ENCODE data around the gene SYNPO2. TPM values are rescaled to one million over a fixed set of nuclear protein-coding genes. Genes with fewer than 3 reads are reported as not detected.
"Not testable (repeated sequence)": the region's sequence is repeated elsewhere in the genome, so short reads cannot be mapped to it uniquely, and the experiment has no call there.

Gene SYNPO2
- total and polyA plus RNA-seq, 10 of the 15 experiments (the other 5 are each of a cell fraction or from before 2014, with no cell fraction given) = 0.04 to 0.34 (median 0.28) TPM

DNA sequence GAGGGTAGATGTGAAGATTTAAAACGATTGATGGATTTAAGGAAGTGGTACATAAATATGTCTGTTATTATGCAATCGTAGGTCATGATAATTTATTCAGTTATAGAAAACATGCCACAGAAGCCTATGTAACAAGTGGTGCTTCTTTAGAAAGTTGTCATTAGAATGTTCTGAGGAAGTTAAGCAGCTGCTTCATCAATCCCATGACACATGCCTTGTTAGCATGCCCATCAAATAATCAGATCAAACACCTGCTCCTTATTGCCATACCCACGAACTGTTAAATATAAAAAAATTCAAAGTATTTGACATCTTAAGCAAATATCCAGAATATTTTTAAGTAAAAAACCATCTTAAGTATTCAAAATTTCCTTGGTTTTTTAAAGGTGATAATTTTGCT is 170.6 kb downstream of the SYNPO2 start:
- ATAC-seq (no peak), FAIRE-seq (no peak), DNase-seq (ENCODE audit: low read depth, low spot score) (no peak)
- H3K36me3 ChIP-seq (ENCODE audit: control insufficient read depth in 2 of 2, insufficient read depth in 2 of 2, low read length in 1 of 2) = no peaks in the 10 kb centered on the region
- no peaks in the 10 kb centered on the region for H4K20me1 ChIP-seq (ENCODE audit: control insufficient read depth, insufficient read depth)
- RAD21 ChIA-PET (ENCODE audit: unreplicated experiment) = no interaction called here
- WGBS (ENCODE audit: insufficient coverage, insufficient replicate concordance, low lambda C conversion rate, missing lambda C conversion rate) = 36% methylated on average over 3 of the region's 3 CpGs
- no peak overlapping the region for H3K4me2 ChIP-seq (ENCODE audit: control insufficient read depth, insufficient read depth)
- H3K9ac ChIP-seq (ENCODE audit: control insufficient read depth, insufficient read depth, low read length) = no peak overlapping the region
- intact Hi-C loops (cut with micrococcal nuclease; ENCODE audit: unreplicated experiment) = no loop called here
- H3K4me3 ChIP-seq = no peak overlapping the region
- no peak overlapping the region for H3K27ac ChIP-seq (ENCODE audit: control insufficient read depth, insufficient read depth)
- H3K27me3 ChIP-seq (replicated peaks in 1 of 2; ENCODE audit: control insufficient read depth in 2 of 2, insufficient read depth in 2 of 2, low read length in 1 of 2) = no peaks in the 10 kb centered on the region
- in situ Hi-C loops (cut with MboI) = no loop called here
- H3K4me1 ChIP-seq (ENCODE audit: control insufficient read depth, insufficient read depth, low read length) = no peaks in the 10 kb centered on the region
- SMC1A ChIA-PET (ENCODE audit: uncharacterized antibody, unreplicated experiment) = no interaction called here
- POLR2A ChIA-PET = no interaction called here
- no TSS peak for BruUV-seq (replicated peaks)
- no peak for TF ChIP-seq HDAC6 (IDR thresholded peaks at IDR 0.05; ENCODE audit: unreplicated experiment)
- no peak for TF ChIP-seq NR2C1 (IDR thresholded peaks at IDR 0.05)
- TF ChIP-seq, protein P1, sequence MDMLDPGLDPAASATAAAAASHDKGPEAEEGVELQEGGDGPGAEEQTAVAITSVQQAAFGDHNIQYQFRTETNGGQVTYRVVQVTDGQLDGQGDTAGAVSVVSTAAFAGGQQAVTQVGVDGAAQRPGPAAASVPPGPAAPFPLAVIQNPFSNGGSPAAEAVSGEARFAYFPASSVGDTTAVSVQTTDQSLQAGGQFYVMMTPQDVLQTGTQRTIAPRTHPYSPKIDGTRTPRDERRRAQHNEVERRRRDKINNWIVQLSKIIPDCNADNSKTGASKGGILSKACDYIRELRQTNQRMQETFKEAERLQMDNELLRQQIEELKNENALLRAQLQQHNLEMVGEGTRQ (IDR thresholded peaks at IDR 0.05; ENCODE audit: borderline replicate concordance, low read depth, low read length) = no peak
- TF ChIP-seq BMI1 (IDR thresholded peaks at IDR 0.05; ENCODE audit: borderline replicate concordance) = no peak
- no peak for TF ChIP-seq CBX3 (IDR thresholded peaks at IDR 0.05; ENCODE audit: borderline replicate concordance, low read depth)
- TF ChIP-seq, protein P2, sequence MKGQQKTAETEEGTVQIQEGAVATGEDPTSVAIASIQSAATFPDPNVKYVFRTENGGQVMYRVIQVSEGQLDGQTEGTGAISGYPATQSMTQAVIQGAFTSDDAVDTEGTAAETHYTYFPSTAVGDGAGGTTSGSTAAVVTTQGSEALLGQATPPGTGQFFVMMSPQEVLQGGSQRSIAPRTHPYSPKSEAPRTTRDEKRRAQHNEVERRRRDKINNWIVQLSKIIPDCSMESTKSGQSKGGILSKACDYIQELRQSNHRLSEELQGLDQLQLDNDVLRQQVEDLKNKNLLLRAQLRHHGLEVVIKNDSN (IDR thresholded peaks at IDR 0.05; ENCODE audit: borderline replicate concordance, extremely low read length, insufficient read depth, low read depth, low read length) = no peak
- no peak for TF ChIP-seq MYC (IDR thresholded peaks at IDR 0.05; ENCODE audit: insufficient read depth, insufficient read length, insufficient replicate concordance, low read length, severe bottlenecking)
- TF ChIP-seq MTA3 (IDR thresholded peaks at IDR 0.05; ENCODE audit: borderline replicate concordance, low read length) = no peak
- TF ChIP-seq POU2F2 (IDR thresholded peaks at IDR 0.05; ENCODE audit: borderline replicate concordance, low read depth, low read length) = no peak
- TF ChIP-seq, protein P3, sequence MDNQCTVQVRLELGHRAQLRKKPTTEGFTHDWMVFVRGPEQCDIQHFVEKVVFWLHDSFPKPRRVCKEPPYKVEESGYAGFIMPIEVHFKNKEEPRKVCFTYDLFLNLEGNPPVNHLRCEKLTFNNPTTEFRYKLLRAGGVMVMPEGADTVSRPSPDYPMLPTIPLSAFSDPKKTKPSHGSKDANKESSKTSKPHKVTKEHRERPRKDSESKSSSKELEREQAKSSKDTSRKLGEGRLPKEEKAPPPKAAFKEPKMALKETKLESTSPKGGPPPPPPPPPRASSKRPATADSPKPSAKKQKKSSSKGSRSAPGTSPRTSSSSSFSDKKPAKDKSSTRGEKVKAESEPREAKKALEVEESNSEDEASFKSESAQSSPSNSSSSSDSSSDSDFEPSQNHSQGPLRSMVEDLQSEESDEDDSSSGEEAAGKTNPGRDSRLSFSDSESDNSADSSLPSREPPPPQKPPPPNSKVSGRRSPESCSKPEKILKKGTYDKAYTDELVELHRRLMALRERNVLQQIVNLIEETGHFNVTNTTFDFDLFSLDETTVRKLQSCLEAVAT (IDR thresholded peaks at IDR 0.05) = no peak
- TF ChIP-seq, protein P4, sequence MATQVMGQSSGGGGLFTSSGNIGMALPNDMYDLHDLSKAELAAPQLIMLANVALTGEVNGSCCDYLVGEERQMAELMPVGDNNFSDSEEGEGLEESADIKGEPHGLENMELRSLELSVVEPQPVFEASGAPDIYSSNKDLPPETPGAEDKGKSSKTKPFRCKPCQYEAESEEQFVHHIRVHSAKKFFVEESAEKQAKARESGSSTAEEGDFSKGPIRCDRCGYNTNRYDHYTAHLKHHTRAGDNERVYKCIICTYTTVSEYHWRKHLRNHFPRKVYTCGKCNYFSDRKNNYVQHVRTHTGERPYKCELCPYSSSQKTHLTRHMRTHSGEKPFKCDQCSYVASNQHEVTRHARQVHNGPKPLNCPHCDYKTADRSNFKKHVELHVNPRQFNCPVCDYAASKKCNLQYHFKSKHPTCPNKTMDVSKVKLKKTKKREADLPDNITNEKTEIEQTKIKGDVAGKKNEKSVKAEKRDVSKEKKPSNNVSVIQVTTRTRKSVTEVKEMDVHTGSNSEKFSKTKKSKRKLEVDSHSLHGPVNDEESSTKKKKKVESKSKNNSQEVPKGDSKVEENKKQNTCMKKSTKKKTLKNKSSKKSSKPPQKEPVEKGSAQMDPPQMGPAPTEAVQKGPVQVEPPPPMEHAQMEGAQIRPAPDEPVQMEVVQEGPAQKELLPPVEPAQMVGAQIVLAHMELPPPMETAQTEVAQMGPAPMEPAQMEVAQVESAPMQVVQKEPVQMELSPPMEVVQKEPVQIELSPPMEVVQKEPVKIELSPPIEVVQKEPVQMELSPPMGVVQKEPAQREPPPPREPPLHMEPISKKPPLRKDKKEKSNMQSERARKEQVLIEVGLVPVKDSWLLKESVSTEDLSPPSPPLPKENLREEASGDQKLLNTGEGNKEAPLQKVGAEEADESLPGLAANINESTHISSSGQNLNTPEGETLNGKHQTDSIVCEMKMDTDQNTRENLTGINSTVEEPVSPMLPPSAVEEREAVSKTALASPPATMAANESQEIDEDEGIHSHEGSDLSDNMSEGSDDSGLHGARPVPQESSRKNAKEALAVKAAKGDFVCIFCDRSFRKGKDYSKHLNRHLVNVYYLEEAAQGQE (IDR thresholded peaks at IDR 0.05; ENCODE audit: low read depth, low read length) = no peak
- no peaks in the 10 kb centered on the region for H3K79me2 ChIP-seq (ENCODE audit: control insufficient read depth, insufficient read depth, low read length)
- CTCF ChIA-PET = no interaction called here
- no peak overlapping the region for H2AFZ ChIP-seq (ENCODE audit: control insufficient read depth, low read depth, low read length)
- no peaks in the 10 kb centered on the region for H3K9me3 ChIP-seq (replicated peaks; ENCODE audit: control insufficient read depth, insufficient read depth, low read length)

DNA sequence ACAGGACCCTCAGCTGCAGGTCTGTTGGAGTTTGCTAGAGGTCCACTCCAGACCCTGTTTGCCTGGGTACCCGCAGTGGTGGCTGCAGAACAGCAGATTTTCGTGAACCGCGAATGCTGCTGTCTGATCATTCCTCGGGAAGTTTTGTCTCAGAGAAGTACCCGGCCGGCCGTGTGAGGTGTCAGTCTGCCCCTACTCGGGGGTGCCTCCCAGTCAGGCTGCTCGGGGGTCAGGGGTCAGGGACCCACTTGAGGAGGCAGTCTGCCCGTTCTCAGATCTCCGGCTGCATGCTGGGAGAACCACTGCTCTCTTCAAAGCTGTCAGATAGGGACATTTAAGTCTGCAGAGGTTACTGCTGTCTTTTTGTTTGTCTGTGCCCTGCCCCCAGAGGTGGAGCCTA is 178.5 kb downstream of the SYNPO2 start:
- POLR2A ChIA-PET; SMC1A ChIA-PET (ENCODE audit: uncharacterized antibody, unreplicated experiment); in situ Hi-C loops (cut with MboI); H3K4me2 ChIP-seq (ENCODE audit: control insufficient read depth, insufficient read depth); intact Hi-C loops (cut with micrococcal nuclease; ENCODE audit: unreplicated experiment); DNase-seq (ENCODE audit: low read depth, low spot score); ATAC-seq; BruUV-seq (replicated peaks); H3K27me3 ChIP-seq (replicated peaks in 1 of 2; ENCODE audit: control insufficient read depth in 2 of 2, insufficient read depth in 2 of 2, low read length in 1 of 2); FAIRE-seq; RAD21 ChIA-PET (ENCODE audit: unreplicated experiment); CTCF ChIA-PET; H4K20me1 ChIP-seq (ENCODE audit: control insufficient read depth, insufficient read depth); H3K9me3 ChIP-seq (replicated peaks; ENCODE audit: control insufficient read depth, insufficient read depth, low read length); H3K4me3 ChIP-seq; H3K79me2 ChIP-seq (ENCODE audit: control insufficient read depth, insufficient read depth, low read length); H3K36me3 ChIP-seq (ENCODE audit: control insufficient read depth in 2 of 2, insufficient read depth in 2 of 2, low read length in 1 of 2); H2AFZ ChIP-seq (ENCODE audit: control insufficient read depth, low read depth, low read length); H3K9ac ChIP-seq (ENCODE audit: control insufficient read depth, insufficient read depth, low read length); H3K27ac ChIP-seq (ENCODE audit: control insufficient read depth, insufficient read depth); H3K4me1 ChIP-seq (ENCODE audit: control insufficient read depth, insufficient read depth, low read length): not testable (repeated sequence)
- WGBS (ENCODE audit: insufficient coverage, insufficient replicate concordance, low lambda C conversion rate, missing lambda C conversion rate) = 70% methylated on average over 10 of the region's 12 CpGs

Data from GM12878 (cell line).